ENCODE measurements around the gene PAPOLG.

GRCh38 chr2:60806595-60806987 lies 50.5 kb downstream of the PAPOLG start:
- TF ChIP-seq CTCF (IDR thresholded peaks at IDR 0.05) = no peak
- TF ChIP-seq POLR2A (IDR thresholded peaks at IDR 0.05) = no peak
